WERI-Rb-1 (cell line): ENCODE data around the gene MED6.

Experiments
- DNase-seq: peaks from one replicate; pipeline ENCODE4 v3.0.0-alpha.2; 2020
- H3K27ac ChIP-seq: fragments of 250-450 bp; sonication (Bioruptor Pico); 2 replicates; pipeline ENCODE4 v1.5.1; 2020; ENCODE audit warnings: mild to moderate bottlenecking, moderate library complexity
- H3K27me3 ChIP-seq: fragments of 250-450 bp; sonication (Bioruptor Pico); 2 replicates; pipeline ENCODE4 v1.5.1; 2021; ENCODE audit warnings: mild to moderate bottlenecking, low read depth, moderate library complexity; ENCODE audit not compliant: insufficient read depth, severe bottlenecking
- H3K36me3 ChIP-seq: fragments of 250-450 bp; sonication (Bioruptor Pico); 2 replicates; pipeline ENCODE4 v1.5.1; 2020; ENCODE audit warnings: mild to moderate bottlenecking, moderate library complexity
- H3K4me3 ChIP-seq: 2 replicates; pipeline ENCODE4 v1.5.1; 2011; ENCODE audit warnings: low read depth, mild to moderate bottlenecking, control low read depth, low read length
- H3K9me3 ChIP-seq: fragments of 250-450 bp; sonication (Bioruptor Pico); 2 replicates; pipeline ENCODE4 v1.5.1; 2021; ENCODE audit warnings: mild to moderate bottlenecking, moderate library complexity; ENCODE audit not compliant: severe bottlenecking
- TF ChIP-seq, protein P1 (sequence below): IDR thresholded peaks from 2 replicates; pipeline ENCODE4 v1.5.1; 2011; ENCODE audit warnings: low read depth, mild to moderate bottlenecking, control low read depth, inconsistent platforms, low read length

The MED6 gene

DNA sequence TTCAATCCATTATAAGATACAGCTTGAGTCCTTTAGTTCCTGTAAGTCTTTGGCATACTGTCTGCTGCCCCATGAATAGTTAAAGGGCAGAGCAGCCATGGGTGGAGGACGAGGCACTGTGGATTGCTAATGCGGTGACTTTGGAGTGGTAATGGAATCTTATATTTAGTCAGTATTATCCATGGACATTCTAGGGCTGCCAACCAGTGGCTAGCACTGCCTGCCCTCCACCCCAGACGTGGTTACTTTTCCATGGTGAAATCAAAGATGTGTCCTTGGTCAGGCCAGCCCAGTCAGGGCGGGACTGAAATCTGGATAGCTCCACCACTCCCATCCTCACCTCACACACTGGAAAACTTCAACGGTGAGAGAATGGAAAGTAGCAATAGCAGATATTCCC lies 43.5 kb upstream of the MED6 start:
- Histone ChIP-seq H3K27me3 (no peaks in the 10 kb centered on the region), H3K27ac (no peak overlapping the region), H3K36me3 (no peaks in the 10 kb centered on the region; the same call in 1 of the 2 replicates), H3K9me3 (no peaks in the 10 kb centered on the region), H3K4me3 (no peak overlapping the region)
- DNase-seq: no peak
- TF ChIP-seq, protein P1, sequence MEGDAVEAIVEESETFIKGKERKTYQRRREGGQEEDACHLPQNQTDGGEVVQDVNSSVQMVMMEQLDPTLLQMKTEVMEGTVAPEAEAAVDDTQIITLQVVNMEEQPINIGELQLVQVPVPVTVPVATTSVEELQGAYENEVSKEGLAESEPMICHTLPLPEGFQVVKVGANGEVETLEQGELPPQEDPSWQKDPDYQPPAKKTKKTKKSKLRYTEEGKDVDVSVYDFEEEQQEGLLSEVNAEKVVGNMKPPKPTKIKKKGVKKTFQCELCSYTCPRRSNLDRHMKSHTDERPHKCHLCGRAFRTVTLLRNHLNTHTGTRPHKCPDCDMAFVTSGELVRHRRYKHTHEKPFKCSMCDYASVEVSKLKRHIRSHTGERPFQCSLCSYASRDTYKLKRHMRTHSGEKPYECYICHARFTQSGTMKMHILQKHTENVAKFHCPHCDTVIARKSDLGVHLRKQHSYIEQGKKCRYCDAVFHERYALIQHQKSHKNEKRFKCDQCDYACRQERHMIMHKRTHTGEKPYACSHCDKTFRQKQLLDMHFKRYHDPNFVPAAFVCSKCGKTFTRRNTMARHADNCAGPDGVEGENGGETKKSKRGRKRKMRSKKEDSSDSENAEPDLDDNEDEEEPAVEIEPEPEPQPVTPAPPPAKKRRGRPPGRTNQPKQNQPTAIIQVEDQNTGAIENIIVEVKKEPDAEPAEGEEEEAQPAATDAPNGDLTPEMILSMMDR: no peak

DNA sequence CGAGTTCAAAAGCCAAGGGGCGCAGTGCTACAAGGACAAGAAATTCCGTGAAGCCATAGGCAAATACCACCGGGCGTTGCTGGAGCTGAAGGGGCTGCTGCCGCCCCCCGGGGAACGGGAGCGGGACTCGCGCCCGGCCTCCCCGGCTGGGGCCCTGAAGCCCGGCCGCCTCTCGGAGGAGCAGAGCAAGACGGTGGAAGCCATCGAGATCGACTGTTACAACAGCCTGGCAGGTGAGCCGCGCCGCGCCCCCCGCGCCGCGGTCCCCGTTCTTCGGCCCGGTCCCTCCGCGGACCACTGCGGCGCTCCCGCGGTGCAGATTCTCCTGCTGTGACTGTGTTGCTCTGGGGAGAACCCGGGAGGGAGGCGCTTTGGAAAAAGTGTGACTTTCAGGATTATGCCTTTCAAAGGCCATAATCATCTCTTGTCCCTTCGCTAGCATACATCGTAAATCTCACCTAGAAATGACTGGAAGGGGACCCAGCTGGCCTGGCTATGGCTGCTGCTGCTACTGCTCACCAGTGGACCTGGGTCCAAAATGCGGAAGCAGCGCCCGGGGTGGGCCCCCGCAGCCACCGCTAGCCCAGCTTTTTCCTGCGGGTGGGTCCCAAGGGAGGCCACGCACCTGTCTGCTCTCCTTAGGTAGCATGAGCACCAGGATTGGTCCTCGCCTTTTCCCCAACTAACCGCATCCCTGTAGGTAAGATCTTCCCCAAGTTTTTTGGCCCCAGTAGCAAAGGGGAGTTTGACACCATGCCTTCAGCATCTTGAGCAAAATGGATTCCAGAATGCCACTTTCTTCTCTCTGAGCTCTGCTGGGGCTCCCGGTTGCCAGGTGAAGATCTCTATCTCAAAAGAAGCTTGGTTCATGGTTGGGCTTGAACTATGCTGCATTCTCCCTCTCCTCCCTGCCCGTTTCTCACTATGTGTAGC lies 42.1 kb upstream of the MED6 start:
- Histone ChIP-seq H3K4me3 (peak overlapping the region; percentile 82), H3K27me3 (no peaks in the 10 kb centered on the region), H3K36me3 (no peaks in the 10 kb centered on the region; the same call in 1 of the 2 replicates), H3K27ac (peak overlapping the region; percentile 66), H3K9me3 (no peaks in the 10 kb centered on the region)
- peak; percentile 26 for DNase-seq
- TF ChIP-seq, protein P1: no peak

DNA sequence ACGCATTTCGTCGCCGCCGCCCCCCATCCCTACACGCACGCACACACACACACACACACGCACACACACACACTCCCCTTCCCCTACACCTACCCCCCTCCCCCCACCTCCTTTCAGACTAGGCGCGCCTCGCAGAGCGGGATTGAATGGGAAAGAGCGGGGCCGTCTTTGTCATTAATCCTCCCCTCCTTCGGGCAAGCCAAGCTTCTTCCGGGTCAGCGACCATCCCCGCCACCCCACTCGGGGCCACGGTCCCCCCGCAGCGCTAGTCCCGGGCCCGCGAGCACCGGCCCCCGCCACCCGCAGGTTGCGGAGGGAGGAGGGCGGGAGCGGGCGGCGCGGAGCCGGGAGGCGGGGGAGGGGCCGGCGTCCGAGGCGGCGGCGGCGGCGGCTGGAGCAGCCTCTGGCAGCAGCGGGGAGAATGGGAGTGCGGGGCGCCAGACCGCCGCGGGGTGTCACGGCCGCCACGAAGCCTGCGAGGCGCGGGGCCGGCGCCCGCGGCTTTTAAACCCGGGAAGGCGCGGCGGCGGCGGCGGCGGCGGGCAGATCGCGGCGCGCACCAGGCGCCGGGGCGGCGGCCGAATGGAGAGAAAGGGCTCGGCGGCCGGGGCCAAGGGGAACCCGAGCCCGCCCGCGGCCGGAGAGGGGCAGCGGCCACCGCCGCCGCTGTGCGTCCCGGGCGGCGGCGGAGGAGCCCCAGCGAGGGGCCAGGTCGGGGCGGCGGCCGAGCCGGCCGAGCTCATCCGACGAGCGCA lies 41.3 kb upstream of the MED6 start, which contains the start of gene TTC9:
TTC9 (plus strand) TSS at position 369 of the 755 bp plus-strand sequence; CDS start at position 583, 214 bp downstream.
- Histone ChIP-seq H3K27ac (peak within 1 kb of the TSS; percentile 81), H3K4me3 (peak within 1 kb of the TSS; percentile 82), H3K36me3 (no peaks in the 10 kb centered on the region; the same call in 1 of the 2 replicates), H3K27me3 (no peaks in the 10 kb centered on the region), H3K9me3 (peaks cover 3% of the 10 kb centered on the region)
- DNase-seq: peak; percentile 57
- TF ChIP-seq, protein P1: no peak

DNA sequence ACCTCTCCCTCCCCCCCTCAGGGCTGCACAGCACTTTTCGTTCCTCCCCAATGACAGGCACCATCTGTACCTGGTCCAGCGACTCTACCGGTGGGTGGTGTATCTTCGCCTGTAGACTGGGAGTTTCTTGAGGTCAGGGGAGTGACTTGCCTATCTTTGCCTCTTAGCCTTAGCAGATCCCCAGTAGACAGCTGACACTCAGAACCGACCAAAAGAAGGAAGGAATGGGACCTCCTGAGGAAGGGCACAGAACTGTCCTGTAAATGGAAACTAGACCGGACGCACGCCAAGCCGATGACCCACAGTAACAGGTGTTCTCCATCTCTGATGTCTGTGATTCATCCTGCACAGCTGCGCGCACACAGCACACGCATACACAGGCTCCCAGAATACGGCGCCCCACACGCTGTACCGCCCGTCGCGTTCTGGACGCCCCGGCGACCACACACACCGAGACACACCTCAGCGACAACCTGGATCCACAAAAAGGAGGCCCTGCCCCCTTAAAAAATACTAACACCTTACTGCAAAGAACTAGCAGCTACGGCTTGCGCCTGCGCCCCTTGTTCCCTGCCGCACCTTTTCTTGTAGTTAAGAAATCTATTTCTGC lies 40.6 kb upstream of the MED6 start:
- Histone ChIP-seq H3K4me3 (peak overlapping the region; percentile 82), H3K36me3 (no peaks in the 10 kb centered on the region; the same call in 1 of the 2 replicates), H3K27me3 (no peaks in the 10 kb centered on the region), H3K9me3 (peaks cover 5% of the 10 kb centered on the region), H3K27ac (peak overlapping the region; percentile 81)
- peak; percentile 70 for DNase-seq
- TF ChIP-seq, protein P1: 0 out of 2 replicates have a peak, but pooled peaks have one; percentile 7

DNA sequence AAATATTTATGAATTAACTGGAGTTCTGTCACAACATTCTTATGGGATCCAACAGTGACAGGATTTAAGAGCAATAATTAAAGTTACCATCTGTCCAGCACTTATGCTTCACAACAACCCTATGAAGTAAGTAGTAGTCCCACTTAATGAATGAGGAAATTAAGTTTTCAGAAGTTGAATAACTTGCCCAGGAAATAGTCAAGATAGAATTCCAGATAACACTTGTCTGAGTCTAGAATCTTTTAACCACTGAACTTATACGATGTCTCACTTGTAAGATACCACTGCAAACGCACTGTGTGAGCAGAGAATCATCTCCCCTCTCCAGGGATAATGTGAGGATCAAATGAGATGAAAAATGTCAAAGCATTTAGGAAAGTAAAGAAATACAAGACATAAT lies 38.0 kb upstream of the MED6 start:
- H3K4me3 ChIP-seq: no peak overlapping the region
- no peaks in the 10 kb centered on the region for H3K36me3 ChIP-seq
- H3K27ac ChIP-seq: no peak overlapping the region
- H3K9me3 ChIP-seq: peaks cover 15% of the 10 kb centered on the region
- H3K27me3 ChIP-seq: no peaks in the 10 kb centered on the region
- TF ChIP-seq, protein P1: no peak
- no peak for DNase-seq
